Measurements from ENCODE around the gene DHH. TPM values are rescaled to one million over a fixed set of nuclear protein-coding genes. Genes with fewer than 3 reads are reported as not detected.

DHH gene
- total RNA-seq, 6 donors from 2014 or later, result 0.39 to 3.1 (median 0.76) TPM; not detected in 1

DNA sequence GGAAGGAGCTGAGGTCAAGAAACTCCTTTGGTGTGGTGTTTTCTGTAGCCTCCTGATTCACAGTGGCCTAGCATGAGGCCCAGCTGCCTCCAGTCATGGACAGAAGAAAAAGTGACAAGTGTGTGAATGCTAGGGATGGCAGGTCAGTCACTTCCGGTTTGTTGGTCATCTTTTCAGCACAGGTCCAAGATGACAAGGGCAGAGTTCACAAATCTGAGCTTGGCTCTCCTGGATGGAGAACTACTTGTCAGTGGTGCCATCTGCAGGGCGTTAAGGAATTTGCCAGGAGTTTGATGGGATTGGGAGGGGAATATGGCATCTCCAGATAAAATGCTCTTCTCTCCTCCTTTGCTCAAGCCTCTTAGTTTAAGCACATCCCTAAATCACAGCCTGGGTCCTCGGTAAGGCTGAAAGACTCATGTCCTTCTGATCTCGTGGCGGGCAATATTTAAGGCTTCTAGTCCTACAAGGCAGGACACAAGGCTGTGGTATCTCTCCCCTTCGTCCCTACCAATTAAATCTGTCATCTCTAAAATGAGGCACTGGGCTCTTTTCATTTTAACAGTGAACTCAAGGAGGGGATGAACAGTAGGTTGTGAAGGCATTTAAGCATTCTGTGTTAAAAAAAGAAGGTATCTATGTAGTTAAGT, 26.6 kb upstream of the DHH start:
- DNase-seq (peak in 1 of 2 donors; percentile 49), ATAC-seq (ENCODE audit: low FRiP score in 2 of 2) (peak; percentile 66 to 85)
- H3K4me3 ChIP-seq, result no peak overlapping the region
- no peaks in the 10 kb centered on the region for H3K4me1 ChIP-seq
- no peak overlapping the region for H3K27ac ChIP-seq
- H3K27me3 ChIP-seq, result no peaks in the 10 kb centered on the region
- no peak for TF ChIP-seq EP300 (IDR thresholded peaks at IDR 0.05)
- peak in 1 of 2 donors; percentile 29 for TF ChIP-seq POLR2AphosphoS5 (IDR thresholded peaks at IDR 0.05)
- TF ChIP-seq, protein P1, sequence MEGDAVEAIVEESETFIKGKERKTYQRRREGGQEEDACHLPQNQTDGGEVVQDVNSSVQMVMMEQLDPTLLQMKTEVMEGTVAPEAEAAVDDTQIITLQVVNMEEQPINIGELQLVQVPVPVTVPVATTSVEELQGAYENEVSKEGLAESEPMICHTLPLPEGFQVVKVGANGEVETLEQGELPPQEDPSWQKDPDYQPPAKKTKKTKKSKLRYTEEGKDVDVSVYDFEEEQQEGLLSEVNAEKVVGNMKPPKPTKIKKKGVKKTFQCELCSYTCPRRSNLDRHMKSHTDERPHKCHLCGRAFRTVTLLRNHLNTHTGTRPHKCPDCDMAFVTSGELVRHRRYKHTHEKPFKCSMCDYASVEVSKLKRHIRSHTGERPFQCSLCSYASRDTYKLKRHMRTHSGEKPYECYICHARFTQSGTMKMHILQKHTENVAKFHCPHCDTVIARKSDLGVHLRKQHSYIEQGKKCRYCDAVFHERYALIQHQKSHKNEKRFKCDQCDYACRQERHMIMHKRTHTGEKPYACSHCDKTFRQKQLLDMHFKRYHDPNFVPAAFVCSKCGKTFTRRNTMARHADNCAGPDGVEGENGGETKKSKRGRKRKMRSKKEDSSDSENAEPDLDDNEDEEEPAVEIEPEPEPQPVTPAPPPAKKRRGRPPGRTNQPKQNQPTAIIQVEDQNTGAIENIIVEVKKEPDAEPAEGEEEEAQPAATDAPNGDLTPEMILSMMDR (IDR thresholded peaks at IDR 0.05), result peak; percentile 35 to 66 (median 50)
- no peaks in the 10 kb centered on the region for H3K36me3 ChIP-seq
- H3K9me3 ChIP-seq, result no peaks in the 10 kb centered on the region
- WGBS, 2 donors, result 25 to 32% methylated on average over 6 of the region's 6 CpGs

- peak overlapping the region in 3 of 4 donors; percentile 82 to 94 (median 86) for H3K4me3 ChIP-seq
- ATAC-seq (ENCODE audit: low FRiP score in 2 of 2) (no peak), DNase-seq (no peak)
- TF ChIP-seq POLR2AphosphoS5 (IDR thresholded peaks at IDR 0.05) (no peak), EP300 (IDR thresholded peaks at IDR 0.05) (no peak), POLR2A (IDR thresholded peaks at IDR 0.05) (no peak)
- TF ChIP-seq, protein P1 (IDR thresholded peaks at IDR 0.05), result no peak
- H3K27ac ChIP-seq, result peak overlapping the region; percentile 94 to 100 (median 98)
- H3K27me3 ChIP-seq, result no peaks in the 10 kb centered on the region
- H3K36me3 ChIP-seq, result peaks cover 0 to 8% (median 0%) of the 10 kb centered on the region in 4 donors
- H3K9me3 ChIP-seq, result no peaks in the 10 kb centered on the region
- WGBS, 2 donors, result 45 to 54% methylated on average over 6 of the region's 6 CpGs
- H3K4me1 ChIP-seq, result peaks cover 30 to 44% (median 32%) of the 10 kb centered on the region in 4 donors
These were observed 16.6 kb upstream of the DHH start for GRCh38 chr12:49111206-49111605.

- H3K27ac ChIP-seq, result peak within 1 kb of the TSS; percentile 94 to 100 (median 98)
- H3K27me3 ChIP-seq, result no peaks in the 10 kb centered on the region
- no peaks in the 10 kb centered on the region for H3K9me3 ChIP-seq
- peaks cover 0 to 14% (median 4%) of the 10 kb centered on the region in 4 donors for H3K36me3 ChIP-seq
- ATAC-seq (ENCODE audit: low FRiP score in 2 of 2) (peak; percentile 98 to 99), DNase-seq (peak; percentile 90 to 96)
- peaks cover 30 to 50% (median 34%) of the 10 kb centered on the region in 4 donors for H3K4me1 ChIP-seq
- TF ChIP-seq POLR2A (IDR thresholded peaks at IDR 0.05) (peak in 3 of 4 donors; percentile 46 to 92 (median 92)), EP300 (IDR thresholded peaks at IDR 0.05) (no peak), POLR2AphosphoS5 (IDR thresholded peaks at IDR 0.05) (peak; percentile 67 to 94)
- TF ChIP-seq, protein P1 (IDR thresholded peaks at IDR 0.05), result peak; percentile 42 to 88 (median 84)
- H3K4me3 ChIP-seq, result peak within 1 kb of the TSS; percentile 82 to 97 (median 90)
- 0 to 1% methylated on average over 4 to 32 of the region's 43 CpGs for WGBS, 2 donors
These were observed 16.0 kb upstream of the DHH start, which contains the start of gene LMBR1L for GRCh38 chr12:49110464-49111155. Gene LMBR1L, minus strand, starts transcription at chr12:49110847. Its CDS starts 292 bp downstream, at chr12:49110555.

DNA sequence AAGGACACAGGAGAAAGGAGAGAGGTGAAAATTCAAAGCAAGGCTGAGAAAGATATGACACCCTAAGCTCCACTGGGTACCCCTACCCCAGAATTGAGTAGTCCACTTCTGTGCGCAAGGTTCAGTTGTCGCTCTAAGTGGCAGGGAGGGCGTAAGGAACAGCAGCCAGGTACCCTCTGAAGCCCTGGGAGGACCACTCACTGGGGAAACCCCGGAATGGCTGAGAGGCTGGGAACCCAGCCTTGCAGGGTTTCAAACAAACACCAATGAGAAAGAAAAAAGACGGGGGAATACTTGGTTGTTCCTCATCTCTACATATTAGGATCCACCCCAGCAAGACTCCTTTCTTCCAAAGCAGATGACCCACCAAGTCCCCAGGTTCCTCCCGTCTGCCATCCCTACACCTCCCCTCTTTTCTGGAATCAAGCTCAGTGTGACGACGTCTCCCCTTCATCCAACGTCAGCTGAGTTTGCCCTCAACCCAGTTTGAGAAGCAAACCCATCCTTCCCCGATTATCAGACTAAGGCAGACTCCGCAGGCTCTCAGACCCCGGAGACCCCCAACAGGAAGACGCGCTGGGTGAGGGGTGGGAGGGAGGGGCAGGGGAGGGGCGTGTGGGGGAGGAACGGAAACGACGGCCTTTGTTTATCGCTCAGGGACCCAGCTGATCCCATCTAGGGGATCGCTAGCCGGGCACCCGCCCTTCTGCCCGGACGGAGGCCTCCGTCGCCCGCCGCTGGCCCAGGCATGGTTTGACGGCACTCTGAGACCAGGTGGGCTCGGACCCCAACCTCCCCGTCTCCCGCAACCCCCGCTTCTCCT, 15.3 kb upstream of the DHH start:
- Histone ChIP-seq H3K27ac (peak overlapping the region; percentile 94 to 100 (median 98)), H3K4me1 (peaks cover 35 to 58% (median 39%) of the 10 kb centered on the region in 4 donors), H3K4me3 (peak overlapping the region; percentile 82 to 97 (median 90)), H3K9me3 (no peaks in the 10 kb centered on the region), H3K27me3 (no peaks in the 10 kb centered on the region), H3K36me3 (peaks cover 0 to 22% (median 10%) of the 10 kb centered on the region in 4 donors)
- TF ChIP-seq, protein P1 (IDR thresholded peaks at IDR 0.05), result no peak
- no peak for TF ChIP-seq POLR2A (IDR thresholded peaks at IDR 0.05)
- TF ChIP-seq POLR2AphosphoS5 (IDR thresholded peaks at IDR 0.05), result no peak
- TF ChIP-seq EP300 (IDR thresholded peaks at IDR 0.05), result no peak
- DNase-seq (peak; percentile 39 to 88), ATAC-seq (ENCODE audit: low FRiP score in 2 of 2) (peak; percentile 27 to 51)
- 4 to 6% methylated on average over 27 to 29 of the region's 33 CpGs for WGBS, 2 donors

Measured in upper lobe of left lung (tissue), 6 donors.